GM21528 (cell line): ENCODE results near the gene CHST15.

ENCODE experiments used
- ATAC-seq: cut with Tn5 transposase; IDR thresholded peaks from one replicate; pipeline ENCODE4 v1.9.1; 2021; ENCODE audit warnings: mild to moderate bottlenecking, moderate library complexity; ENCODE audit not compliant: unreplicated experiment, low FRiP score

CHST15 gene

DNA sequence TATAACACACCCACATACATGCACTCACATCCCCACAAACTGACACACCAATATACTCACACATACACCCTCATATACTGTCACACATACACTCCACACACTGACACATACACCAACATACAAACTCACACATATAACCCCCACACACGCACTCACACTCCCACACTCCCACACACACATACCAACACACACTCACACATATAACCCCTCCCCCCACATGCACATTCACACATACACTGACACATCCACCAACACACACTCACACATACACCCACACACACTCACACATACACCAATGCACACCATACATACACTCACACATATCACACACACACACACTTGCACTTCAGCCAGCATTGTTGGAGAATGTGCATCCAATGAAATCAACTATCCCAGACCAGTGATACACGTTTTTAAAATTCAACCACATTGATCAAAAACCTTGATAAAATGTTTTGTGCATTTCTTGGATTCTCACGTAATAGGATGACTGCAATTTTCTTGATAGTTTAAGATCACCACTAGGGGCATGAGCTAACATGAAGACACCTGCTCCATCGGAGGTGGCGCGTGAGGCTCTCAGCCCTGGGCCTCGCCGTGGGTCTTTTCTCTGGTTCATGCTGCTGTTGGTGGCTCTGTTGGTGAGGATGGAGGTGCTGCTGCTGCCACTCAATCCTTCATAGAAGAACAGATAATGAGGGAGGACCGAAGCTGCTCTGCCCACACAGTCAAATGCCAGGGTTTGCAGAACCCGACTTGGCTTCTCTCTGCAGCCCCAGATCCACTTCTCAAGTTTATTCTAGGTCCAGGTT is 32.1 kb upstream of the CHST15 start:
- no peak for ATAC-seq

DNA sequence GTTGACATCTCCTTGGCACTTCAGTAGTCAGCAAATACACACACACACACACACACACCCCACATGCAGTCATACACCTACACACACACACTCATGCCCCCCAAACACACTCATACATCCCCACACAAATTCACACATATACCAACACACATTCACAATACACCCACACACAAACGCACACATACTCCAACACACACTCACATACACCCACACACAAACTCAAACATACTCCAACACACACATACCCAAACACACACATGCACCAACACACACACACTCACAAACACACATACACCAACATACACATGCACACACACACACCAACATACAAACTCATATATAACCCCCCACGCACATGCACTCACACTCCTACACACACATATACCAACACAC is 31.4 kb upstream of the CHST15 start:
- ATAC-seq = no peak

DNA sequence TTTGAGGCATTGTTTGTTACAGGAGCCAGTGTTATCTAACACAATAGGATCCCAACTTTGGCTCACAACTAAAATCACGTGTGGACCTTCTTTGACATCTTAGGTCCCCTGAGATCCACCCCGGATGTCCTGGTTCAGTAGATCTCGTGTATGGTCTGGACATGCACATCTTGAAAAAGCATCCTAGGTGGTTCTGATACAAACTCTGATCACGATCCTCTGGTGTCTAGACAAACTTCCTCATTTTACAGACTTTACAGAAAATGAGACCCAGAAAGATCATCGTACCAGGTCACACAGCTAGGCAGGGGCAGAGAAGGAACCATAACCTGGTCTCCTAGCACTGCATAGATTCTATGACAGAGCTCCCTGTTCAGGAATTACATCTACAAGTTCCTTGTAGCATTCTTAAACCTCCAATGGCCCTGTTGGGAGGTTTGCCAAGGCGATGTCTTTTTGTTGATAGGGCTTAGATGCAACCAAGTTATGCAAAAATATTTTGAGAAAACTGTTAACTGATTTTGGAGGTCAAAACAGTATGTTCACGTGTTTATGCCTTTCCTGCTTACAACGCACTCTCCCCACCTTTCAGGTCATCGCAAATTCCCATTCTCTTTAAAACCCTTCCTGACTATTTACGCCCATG is 30.8 kb upstream of the CHST15 start:
- no peak for ATAC-seq

DNA sequence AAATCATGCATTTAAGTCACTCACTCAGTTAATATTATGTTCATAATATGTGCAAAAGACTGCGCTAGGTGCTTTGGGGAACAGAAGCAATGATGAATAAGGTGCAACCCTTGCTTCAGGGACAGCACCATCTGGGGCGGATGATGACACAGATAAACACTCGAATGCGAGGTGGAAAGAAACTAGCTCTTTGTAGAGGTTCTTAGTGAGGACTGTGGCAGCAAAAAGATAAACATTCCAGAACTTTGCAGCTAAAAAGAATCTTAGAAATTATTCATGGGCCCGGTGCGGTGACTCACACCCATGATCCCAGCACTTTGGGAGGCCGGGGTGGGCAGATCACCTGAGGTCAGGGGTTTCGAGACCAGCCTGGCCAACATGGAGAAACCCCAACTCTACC is 29.8 kb upstream of the CHST15 start:
- no peak for ATAC-seq

DNA sequence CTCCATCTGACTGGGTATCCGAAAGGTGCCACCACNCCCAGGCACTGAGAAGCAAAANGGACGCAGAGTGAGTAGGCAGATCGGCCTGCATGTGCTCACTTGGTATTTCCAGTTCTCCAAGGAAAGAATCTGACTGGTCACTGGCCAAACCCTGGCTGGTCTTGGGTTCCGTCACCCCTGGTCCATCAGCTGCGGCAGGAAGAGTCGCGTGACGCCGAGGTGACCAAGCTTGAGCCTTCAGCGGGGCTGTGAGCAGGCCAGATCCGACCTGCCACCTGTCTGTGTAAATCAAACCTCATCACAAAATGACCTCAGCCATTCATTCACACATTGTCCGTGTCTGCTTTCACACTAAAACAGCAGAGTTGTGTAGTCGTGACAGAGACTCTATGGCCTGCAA is 28.8 kb upstream of the CHST15 start:
- no peak for ATAC-seq

DNA sequence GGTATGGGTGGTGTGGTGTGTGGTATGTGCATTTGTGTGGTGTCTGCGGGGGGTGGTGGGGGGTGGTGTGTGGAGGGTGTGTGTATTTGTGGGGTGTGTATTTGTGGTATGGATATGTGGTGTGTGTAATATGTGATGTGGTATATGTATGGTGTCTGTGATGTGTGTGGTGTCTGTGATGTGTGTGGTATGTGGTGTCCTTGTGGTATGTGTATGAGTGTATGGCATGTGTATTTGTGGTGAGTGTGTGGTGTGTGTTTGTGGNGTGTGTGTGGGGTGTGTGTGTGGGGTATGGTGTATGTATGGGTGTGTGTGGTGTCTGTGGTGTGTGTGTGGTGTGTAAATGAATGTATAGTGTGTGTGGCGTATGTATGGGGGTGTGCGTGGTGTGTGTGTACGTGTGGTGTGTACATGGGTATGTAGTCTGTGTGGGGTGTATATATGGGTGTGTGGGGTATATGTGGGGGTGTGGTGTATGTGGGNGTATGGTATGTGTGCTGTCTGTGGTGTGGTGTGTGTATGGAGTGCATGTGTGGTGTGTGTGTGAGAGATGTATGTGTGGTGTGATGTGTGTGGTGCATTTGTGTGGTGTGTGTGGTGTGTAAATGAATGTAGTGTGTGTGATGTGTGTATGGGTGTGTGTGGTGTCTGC is 27.1 kb upstream of the CHST15 start:
- ATAC-seq = no peak

DNA sequence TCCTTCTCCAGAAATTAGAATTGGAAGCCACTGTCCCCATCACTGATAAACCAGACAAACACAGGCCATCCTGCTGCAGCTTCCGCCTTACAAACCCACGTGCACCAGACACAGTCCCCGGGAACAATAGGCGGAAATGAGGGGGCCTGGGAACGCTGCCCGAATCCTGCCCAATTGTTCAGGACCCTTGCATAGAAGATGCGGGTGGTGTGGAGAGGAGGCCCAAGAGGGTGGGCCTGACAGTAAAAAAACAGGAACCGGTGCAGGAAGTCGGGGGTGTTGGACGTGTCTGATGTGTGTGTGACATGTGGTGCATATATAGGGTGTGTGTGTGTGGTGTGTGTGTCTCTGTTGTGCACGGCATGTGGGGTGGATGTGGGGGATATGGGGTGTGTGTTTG is 26.5 kb upstream of the CHST15 start:
- ATAC-seq = no peak

DNA sequence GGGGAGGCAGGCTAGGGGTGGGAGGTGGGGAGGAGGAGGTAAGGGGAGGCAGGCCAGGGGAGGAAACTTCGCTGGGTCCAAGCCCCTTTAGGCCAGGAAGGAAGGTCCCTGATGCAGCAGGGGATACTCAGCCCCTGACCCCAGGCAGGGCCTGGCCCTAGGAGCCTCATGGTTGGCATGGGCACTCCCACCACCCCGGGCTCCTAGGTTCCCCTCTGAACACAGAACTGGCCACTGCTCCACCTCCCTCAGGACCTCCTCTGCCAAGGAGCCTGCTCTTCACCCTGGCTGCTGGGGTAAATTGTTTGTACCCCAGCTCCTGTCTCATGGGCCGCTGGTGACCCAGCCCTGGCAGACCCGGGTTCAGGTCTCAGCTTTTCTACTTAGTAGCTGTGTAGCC is 25.8 kb upstream of the CHST15 start:
- ATAC-seq = no peak

DNA sequence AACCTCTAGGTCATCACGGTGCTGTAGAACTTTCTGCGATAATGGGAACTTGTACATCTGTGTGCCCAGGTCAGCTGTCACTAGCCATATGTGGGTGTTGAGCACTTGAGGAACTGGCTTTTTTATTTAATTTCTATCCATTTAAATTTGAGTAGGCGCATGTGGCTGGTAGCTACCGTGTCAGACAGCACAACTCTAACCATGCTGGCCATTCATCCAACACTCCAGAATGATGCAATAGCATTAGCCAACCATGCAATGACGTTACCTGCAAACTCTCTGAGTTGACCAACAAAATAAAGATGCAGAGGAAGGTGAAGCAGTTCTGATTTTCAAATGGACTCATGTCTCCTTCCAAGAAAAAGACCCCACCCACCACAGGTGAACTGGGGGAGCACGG is 24.4 kb upstream of the CHST15 start:
- no peak for ATAC-seq

DNA sequence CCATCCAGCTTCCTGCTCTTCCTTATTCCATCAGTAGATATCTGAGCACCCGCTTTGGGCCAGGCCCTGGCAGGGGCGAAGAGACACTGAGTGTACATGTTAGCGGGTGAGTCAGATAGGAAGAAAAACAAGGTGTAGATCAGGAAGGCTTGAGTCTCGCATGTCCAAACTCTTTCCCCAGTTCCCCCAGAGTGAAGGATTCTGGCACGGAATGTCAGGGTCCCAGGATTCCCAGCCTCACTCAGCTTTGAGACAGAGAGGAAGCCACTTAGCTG is 24.1 kb upstream of the CHST15 start:
- no peak for ATAC-seq

DNA sequence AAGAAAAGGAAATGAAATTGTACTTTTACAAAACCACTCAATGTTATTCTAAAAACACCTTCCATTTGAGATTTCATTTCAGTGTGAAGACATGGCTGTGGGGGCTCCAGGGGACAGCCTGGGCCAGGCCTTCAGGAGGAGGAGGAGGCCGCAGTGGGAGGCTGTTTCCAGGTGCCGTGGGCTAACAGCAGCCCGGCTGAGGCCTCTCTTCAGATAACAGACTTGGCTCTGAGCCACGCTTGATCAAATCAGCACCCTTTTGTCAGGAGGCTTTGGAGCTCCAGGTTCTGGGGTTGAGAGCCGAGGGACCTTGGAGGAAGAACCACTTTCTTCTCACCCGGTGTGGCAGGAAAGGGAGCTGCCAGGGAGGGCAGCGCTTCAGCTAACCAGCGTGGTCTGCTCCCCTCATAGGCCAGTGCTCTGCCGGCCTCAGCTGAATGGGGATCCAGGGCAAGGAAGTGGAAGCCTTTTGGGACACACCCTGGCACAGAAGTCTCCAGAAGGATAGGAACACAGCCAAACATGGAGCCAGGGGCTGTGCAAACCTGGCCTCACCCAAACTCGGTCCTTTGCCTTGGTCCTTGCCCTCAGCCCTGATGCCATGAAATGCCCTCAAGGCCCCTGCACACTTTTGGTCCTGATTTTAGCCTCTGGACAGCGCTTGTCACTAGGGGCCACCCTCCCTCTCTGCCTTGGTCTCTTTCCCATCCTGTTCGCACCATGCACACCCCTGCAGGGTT is 23.5 kb upstream of the CHST15 start:
- no peak for ATAC-seq

DNA sequence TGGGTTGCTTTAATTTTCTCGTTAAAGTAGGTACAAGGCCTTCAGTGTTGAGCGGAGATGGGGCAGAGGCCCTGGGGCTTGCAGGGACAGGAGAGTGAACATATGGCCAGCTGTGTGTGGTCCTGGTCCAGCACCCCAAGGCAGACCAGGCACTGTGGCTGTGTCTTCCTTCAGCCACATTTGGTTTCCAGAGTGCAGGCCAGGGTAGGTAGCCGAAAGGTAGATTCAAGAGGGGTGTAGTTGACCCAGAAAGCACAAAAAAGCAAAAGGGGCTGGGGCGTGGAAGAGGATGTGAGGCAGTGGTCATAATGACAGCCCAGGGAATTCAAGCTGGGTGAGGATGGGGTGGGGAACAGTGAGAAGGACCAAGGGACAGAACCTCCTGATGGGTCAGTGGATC is 21.3 kb upstream of the CHST15 start:
- no peak for ATAC-seq

DNA sequence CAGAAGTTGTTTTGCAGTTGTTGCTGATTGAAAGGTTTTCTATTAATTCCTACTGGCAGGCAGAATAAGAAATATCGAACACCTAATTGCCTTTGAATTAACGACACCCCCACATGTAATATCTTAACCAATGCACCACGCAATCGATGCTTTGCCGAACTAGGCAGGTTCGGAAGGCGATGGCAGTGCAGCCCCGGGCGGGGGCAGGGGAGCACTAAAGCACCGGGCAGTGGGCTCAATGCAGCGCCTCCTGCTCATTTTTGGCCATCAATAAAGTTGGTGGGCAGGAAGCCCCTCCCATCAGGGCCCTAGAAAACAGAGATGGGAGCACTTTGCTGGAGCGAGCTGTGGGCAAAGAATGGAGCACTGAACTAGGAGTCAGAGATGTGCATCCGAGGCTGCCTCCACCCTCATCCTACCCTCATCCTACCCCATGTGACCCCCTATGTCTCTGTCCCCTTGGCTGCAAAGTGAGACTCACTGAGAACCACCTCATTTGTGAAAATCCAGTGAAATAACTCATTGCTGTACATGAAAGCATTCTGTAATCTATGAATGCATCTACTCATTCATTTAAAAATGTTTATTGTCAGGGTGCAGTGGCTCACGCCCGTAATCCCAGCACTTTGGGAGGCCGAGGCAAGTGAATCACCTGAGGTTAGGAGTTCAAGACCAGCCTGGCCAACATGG is 19.6 kb upstream of the CHST15 start:
- ATAC-seq = no peak

DNA sequence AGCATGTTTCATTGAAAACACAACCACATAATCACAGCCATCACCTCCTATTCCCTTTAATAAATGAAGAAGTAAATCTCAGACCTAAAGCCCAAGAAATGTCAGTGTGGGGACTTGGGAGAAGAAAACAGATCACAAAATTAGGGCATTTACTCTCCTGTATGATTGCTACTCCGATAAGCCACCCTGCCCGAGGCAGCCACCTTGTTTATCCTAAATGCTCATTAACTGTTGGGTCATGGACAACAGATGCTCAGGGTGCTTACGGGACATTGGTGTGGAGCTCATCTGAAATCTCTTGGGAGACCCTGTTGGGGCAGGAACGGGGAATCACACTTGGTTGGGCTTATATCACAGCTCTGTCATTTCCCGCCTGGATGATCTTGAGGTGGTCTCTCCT is 17.5 kb upstream of the CHST15 start:
- no peak for ATAC-seq

DNA sequence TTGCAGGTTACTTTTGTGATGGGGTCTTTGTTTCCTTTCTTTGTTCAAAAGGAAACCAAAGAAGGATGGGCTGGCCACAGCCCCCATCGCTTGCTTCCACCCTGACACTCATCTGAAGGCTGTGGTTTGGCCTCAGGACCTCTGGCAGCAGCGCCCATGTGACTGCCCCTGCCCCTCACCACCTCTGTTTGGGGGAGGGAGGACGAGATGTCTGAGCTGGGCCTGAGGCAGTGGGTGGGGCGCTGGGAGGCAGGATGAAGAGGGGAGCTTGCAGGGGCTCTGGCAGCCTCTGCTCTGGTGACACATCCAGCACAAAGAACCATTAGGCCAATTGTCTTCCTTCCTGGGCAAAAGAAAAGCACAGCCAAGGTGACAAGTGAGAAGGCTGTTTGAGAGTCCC is 15.9 kb upstream of the CHST15 start:
- no peak for ATAC-seq

DNA sequence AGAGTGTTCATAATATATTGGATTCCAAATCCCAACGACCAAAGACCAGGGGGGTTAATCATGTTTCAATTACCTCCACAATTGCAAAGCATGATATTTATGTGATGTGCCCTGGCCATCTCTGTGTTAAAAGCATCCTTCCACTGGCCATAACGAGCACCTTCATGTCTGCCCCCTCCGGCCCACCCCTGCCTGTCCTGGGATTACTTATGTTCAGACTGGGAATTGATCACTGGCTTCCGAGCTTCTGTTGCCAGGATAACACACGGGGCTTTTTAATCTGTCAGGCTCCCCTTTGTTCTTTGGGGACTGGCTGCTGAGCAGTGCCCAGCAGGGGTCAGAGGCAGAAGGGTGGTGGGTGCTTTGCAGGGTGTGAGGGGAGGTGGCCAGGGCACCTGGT is 13.7 kb upstream of the CHST15 start:
- ATAC-seq = no peak

DNA sequence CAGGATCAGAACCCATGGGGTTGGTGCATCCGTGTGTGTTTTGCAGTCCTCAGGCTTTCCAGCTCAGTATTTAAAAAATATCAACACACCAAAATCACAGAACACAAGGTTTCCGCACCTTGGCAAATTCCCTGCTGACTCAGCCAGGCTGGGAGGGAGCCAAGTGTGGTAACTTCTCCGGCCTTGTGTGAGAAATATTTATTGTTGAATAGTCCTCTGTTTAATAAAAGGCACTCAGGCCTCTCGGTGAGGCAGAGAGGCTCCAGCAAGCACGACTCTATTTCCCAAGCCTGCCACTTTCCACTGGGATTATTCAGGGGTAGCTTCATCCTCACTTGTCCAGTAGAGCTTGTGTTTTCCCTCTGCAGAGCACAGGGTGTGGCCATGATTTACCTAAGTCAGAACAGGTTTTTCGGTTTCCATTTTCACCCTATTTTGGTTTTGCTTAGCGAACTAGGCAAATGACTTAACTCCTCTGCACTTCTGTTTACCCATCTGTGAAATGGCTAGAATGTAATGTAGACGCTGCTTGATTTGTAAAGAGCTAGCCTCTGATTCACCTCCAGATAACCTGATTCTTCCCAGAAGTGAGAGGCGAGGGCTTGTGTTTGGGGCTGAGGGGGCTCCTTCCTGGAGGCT is 13.0 kb upstream of the CHST15 start:
- ATAC-seq = peak; percentile 93

DNA sequence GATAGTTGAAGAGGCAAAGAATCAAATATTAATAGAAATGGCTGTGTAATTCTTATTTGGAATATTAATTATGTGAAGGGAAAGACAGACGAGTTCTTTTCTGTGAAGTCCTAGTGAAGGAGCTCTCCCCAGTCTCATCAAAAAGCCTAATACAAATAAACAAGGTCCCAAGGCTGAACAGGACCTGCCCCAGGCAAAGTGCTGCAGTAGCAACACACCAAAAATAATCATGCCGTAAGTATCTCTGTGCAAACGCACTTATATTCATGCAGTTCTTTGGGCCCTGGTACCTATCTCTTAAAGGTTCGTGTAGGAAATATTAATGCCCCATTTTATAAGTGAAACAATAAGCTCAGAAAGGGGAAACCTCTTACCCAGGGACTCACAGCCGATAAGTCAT is 12.2 kb upstream of the CHST15 start:
- ATAC-seq = no peak

DNA sequence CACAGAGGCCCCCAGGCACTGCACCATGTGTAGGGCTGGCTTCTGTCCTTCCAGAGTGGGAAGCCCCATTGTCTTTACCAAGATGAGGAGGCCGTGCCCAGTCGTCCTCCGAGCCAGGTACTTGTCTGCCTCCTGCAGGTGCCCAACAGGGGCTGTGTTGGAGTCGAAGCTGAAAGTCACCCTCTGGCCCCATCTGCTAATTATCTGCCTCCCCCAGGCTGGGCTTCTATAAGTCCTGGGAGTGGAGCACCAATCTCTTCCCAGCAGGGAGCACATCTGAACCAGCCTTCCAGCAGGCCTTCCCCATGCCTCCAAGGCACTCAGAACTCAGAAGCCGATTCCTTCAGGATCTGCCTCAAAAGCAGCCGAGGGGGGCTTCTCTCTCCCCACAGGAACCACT is 11.6 kb upstream of the CHST15 start:
- ATAC-seq = no peak

DNA sequence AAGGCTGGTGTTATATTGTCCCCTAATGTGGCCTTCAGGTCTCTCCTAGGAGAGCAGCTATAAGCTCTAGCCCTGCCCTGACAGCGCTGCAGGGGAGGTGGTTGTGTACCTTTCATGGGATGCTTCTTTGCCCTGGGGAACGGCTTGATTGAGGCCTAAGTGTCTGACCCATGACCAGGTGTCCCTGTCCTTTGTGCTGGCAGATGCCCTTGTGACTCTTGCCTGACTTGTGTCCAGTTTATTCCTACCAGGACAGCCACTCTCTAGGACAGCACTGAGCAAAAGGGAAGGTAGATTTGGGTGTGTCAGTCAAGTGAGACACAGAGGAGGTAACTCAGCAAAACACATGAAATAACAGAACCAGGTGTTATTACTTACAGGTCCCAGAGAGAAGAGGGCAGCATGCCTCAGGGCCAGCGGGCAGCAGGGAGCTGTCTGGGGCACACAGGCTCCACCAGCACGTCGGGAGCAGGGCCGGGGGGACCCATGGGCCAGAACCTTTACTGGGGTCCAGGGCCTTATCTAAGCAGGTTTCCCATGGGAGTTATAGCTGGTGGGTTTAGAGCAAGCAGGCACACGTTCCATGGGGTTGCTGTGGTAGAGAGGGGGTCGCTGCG is 10.7 kb upstream of the CHST15 start:
- no peak for ATAC-seq
